ENCODE data around the gene ARHGAP6.

The ARHGAP6 gene

GRCh38 chrX:11346121-11346682 is 319.5 kb downstream of the ARHGAP6 start:
- peaks cover 10% of the 10 kb centered on the region for H3K4me1 ChIP-seq (ENCODE audit: insufficient read depth, poor library complexity, severe bottlenecking)
- H3K4me3 ChIP-seq (ENCODE audit: severe bottlenecking): no peak overlapping the region
- no peaks in the 10 kb centered on the region for H3K36me3 ChIP-seq (ENCODE audit: low read depth)
- ATAC-seq (ENCODE audit: low read depth) (no peak), DNase-seq (ENCODE audit: low spot score) (no peak)
- no peak for TF ChIP-seq CTCF (IDR thresholded peaks at IDR 0.05; ENCODE audit: poor library complexity, severe bottlenecking)
- H3K27me3 ChIP-seq (ENCODE audit: insufficient read depth, poor library complexity, severe bottlenecking): no peaks in the 10 kb centered on the region
- H3K9me3 ChIP-seq (ENCODE audit: severe bottlenecking): no peaks in the 10 kb centered on the region
- no peak overlapping the region for H3K27ac ChIP-seq (ENCODE audit: poor library complexity, severe bottlenecking)

GRCh38 chrX:11342673-11343072 is 323.0 kb downstream of the ARHGAP6 start:
- DNase-seq (ENCODE audit: low spot score) (no peak), ATAC-seq (ENCODE audit: low read depth) (no peak)
- peak overlapping the region; percentile 50 for H3K27ac ChIP-seq (ENCODE audit: poor library complexity, severe bottlenecking)
- no peak overlapping the region for H3K4me3 ChIP-seq (ENCODE audit: severe bottlenecking)
- H3K9me3 ChIP-seq (ENCODE audit: severe bottlenecking): no peaks in the 10 kb centered on the region
- TF ChIP-seq CTCF (IDR thresholded peaks at IDR 0.05; ENCODE audit: poor library complexity, severe bottlenecking): no peak
- H3K36me3 ChIP-seq (ENCODE audit: low read depth): no peaks in the 10 kb centered on the region
- no peaks in the 10 kb centered on the region for H3K27me3 ChIP-seq (ENCODE audit: insufficient read depth, poor library complexity, severe bottlenecking)
- peaks cover 11% of the 10 kb centered on the region for H3K4me1 ChIP-seq (ENCODE audit: insufficient read depth, poor library complexity, severe bottlenecking)

GRCh38 chrX:11341274-11342201 is 324.2 kb downstream of the ARHGAP6 start:
- Histone ChIP-seq H3K4me1 (ENCODE audit: insufficient read depth, poor library complexity, severe bottlenecking) (peaks cover 11% of the 10 kb centered on the region), H3K36me3 (ENCODE audit: low read depth) (no peaks in the 10 kb centered on the region), H3K9me3 (ENCODE audit: severe bottlenecking) (no peaks in the 10 kb centered on the region), H3K27me3 (ENCODE audit: insufficient read depth, poor library complexity, severe bottlenecking) (no peaks in the 10 kb centered on the region), H3K27ac (ENCODE audit: poor library complexity, severe bottlenecking) (peak overlapping the region; percentile 50), H3K4me3 (ENCODE audit: severe bottlenecking) (no peak overlapping the region)
- no peak for TF ChIP-seq CTCF (IDR thresholded peaks at IDR 0.05; ENCODE audit: poor library complexity, severe bottlenecking)
- ATAC-seq (ENCODE audit: low read depth) (peak; percentile 87), DNase-seq (ENCODE audit: low spot score) (peak; percentile 65)

GRCh38 chrX:11337292-11338009 is 328.3 kb downstream of the ARHGAP6 start:
- no peaks in the 10 kb centered on the region for H3K36me3 ChIP-seq (ENCODE audit: low read depth)
- no peak for DNase-seq (ENCODE audit: low spot score)
- no peak for TF ChIP-seq CTCF (IDR thresholded peaks at IDR 0.05; ENCODE audit: poor library complexity, severe bottlenecking)

More at GRCh38 chrX:11337292-11338009, 328.3 kb downstream of the ARHGAP6 start:
- H3K4me1 ChIP-seq (ENCODE audit: insufficient read depth, poor library complexity, severe bottlenecking): peaks cover 11% of the 10 kb centered on the region
- H3K9me3 ChIP-seq (ENCODE audit: severe bottlenecking): no peaks in the 10 kb centered on the region
- H3K4me3 ChIP-seq (ENCODE audit: severe bottlenecking): no peak overlapping the region
- H3K27me3 ChIP-seq (ENCODE audit: insufficient read depth, poor library complexity, severe bottlenecking): no peaks in the 10 kb centered on the region
- H3K27ac ChIP-seq (ENCODE audit: poor library complexity, severe bottlenecking): no peak overlapping the region
- ATAC-seq (ENCODE audit: low read depth): no peak
